Measurements from ENCODE around the gene GTPBP3.
"Not testable (repeated sequence)": the region's sequence is repeated elsewhere in the genome, so short reads cannot be mapped to it uniquely, and the experiment has no call there.

Gene GTPBP3

GRCh38 chr19:17336872-17337674, at the start of gene GTPBP3:
Gene GTPBP3, plus strand, starts transcription at chr19:17337553. Its CDS starts 59 bp downstream, at chr19:17337612.
- peak; percentile 91 to 96 for DNase-seq (ENCODE audit: low read depth in 2 of 2)

- DNase-seq (ENCODE audit: low read depth in 2 of 2), result no peak
Observed at GRCh38 chr19:17289489-17289888, 47.9 kb upstream of the GTPBP3 start.

DNA sequence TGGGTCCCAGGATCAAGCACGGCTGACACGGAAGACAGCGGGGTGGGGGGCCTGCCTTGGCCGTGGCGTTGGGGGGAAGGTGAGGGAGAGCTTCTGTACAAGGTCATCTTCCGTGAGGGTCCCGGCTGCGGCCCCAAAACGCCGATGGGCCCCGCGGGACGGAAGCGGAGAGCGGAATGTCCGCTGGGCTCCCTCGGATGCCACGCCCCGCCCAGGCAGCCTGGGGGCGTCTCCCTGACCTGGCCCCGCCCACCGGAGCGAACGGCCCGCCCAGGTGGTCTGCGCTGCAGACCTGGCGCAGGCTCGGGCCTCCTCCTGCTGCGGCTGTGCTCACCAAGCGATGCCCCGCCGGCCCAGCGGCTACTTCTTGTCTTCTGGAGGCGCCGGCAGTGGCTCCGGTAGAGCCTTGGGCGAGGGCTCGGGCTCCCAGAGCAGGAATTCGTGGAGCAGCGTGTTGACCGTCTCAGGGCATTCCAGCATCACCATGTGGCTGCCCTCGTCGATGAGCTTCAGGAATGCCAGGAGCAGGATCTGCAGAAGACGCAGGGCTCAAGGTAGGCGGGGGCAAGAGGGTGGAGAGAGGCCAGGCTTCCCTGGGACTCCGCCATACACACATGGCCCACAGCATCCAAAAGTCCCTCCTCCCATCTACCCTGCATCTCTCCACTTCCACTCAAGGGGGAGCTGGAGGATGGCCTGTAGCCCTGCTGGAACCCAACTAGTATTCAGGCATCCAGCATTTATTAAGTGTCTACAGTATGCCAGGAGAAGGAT, 44.9 kb upstream of the GTPBP3 start:
- DNase-seq (ENCODE audit: low read depth in 2 of 2), result peak; percentile 49 to 54

GRCh38 chr19:17293605-17294004, 43.7 kb upstream of the GTPBP3 start:
- no peak for DNase-seq (ENCODE audit: low read depth in 2 of 2)

GRCh38 chr19:17294051-17294891, 43.1 kb upstream of the GTPBP3 start:
- DNase-seq (ENCODE audit: low read depth in 2 of 2), result no peak

DNA sequence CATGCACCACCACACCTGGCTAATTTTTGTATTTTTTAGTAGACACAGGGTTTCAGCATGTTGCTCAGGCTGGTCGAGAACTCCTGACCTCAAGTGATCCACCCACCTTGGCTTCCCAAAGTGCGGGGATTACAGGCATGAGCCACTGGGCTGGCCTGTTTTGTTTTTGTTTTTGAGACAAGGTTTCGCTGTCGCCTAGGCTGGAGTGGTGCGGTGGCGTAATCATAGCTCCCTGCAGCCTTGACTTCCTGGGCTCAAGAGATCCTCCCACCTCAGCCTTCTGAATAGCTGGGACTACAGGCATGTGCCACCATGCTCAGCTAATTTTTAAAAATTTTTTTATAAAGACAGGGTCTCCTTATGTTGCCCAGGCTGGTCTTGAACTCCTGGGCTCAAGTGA, 41.8 kb upstream of the GTPBP3 start:
- DNase-seq (ENCODE audit: low read depth in 2 of 2), result not testable (repeated sequence)

- DNase-seq (ENCODE audit: low read depth in 2 of 2), result no peak
Observed at GRCh38 chr19:17296273-17296672, 41.1 kb upstream of the GTPBP3 start.

DNA sequence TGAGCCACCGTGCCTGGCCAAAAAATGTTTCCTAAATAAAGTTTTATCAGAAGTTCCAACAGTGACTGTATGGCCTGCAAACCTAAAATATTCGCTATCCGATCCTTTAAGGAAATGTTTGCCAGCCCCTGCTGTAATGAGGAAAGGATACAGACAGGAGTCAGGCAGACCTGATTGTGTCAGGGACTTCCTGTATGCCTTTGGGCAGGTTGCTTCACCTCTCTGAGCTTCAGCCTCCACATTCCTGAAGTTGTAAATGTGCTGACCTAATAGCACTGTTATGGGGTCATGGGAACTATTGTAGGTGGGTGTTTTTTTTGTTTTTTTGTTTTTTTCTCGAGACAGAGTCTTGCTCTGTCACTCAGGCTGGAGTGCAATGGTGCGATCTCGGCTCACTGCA, 40.4 kb upstream of the GTPBP3 start:
- DNase-seq (ENCODE audit: low read depth in 2 of 2), result no peak

DNA sequence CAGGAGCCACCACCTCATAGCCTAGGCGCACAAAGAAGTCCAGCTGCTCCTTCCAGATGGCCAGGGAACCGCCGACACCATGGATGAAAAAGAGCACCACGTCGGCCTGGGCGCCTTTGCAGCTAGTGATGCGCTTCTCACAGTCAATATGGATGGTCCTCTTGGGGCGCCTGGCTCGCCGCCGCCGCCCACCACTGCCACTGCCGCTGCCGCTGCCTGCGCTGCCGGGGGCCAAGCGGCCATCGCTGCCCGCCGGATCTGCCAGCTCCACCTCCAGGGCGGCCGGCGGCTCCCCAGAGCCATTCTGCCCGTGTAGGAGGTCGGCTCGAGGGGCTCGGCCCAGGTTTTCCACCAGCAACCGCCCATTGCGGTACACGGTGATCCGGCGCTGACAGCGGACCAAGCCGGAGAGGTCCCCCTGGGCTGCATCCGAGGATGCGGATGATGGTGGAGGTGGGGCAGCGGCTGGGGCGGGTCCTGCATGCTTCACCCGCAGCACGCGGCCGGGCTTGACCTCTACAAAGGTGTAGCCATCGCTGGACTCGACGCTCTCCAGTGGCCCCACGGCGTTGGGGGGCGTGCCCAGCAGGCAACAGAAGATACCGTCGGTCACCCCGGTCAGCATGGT, 36.2 kb upstream of the GTPBP3 start:
- no peak for DNase-seq (ENCODE audit: low read depth in 2 of 2)

DNA sequence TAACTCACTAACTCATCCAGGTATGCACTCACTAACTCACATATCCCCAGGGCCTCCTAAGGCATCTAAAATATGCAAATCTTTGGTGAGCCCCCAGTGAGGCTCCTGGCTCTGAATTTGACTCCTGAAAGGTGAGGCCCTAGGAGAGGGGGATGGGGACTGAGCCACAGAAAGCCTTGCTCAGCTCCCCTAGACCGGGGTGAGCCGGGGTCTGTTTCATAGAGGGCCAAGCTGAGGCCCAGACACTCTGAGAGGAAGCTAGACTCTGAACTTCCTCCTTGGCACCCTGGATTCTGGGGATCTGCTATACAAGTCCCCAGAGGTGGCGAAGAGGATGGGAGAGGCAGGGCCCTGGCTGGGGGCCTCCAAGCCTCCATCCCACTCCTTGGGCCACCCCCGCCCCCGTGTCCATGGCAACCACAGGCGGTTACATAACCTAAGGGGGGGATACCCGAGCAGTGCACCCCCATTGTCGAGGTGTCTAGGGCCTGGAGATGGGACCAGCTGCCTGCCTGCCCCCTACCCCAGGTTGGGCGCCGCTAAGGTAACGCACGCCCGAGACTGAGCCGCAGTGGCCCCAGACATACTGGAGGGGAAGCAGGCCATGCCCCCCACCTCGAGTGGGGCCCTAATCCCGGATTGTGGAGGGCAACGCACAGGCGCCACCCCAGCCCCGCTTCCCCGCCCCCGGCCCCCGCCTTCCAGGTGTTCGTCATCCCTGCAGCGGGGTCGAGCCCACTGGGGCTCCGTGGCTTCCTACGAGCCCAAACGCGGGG, 34.8 kb upstream of the GTPBP3 start:
- no peak for DNase-seq (ENCODE audit: low read depth in 2 of 2)

DNA sequence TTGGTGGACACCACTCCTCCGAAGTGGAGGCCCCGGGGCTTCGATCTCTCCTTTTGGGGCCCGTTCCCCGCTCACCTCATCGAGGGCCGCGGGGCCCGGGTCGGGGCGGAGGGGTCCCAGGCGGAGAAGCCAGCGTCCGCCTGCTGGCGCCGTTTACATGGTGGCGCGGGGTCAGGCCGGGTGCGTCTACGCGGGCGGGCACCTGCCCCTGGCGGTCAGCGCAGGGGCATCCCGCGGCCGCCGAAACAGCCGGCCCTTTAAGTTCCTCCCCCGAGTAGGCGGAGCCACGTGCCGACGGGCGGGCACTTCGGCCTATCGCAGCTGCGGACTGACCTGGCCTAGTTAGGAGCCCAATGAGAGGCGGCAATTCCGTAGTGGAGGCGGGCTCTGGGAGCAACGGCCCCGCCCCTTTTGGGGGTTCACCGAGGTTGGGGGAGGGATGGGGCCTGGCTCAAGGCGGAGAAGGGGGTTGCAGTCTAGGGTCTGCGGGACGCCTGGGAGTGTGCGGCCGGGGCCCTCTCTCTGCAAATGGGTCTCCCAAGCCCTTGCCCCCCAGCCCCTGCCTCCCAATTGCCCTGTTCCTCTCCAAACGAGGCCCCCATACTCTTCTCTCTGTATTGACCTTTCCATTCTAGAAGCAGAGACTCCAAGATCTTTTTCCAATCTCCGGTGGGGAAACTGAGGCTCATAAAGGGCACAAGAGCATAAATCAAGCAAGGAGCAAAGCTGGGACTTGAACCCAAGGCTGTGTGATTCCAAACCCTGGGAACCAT, 34.0 kb upstream of the GTPBP3 start, which contains the start of gene ABHD8:
TSS of gene ABHD8 (minus strand) at position 259 of the 773 bp plus-strand sequence. CDS start 1,809 bp downstream, outside the sequence.
- DNase-seq (ENCODE audit: low read depth in 2 of 2), result peak; percentile 80 to 87

GRCh38 chr19:17303940-17304267, 33.4 kb upstream of the GTPBP3 start:
- DNase-seq (ENCODE audit: low read depth in 2 of 2), result no peak

- DNase-seq (ENCODE audit: low read depth in 2 of 2), result no peak
Observed at GRCh38 chr19:17304386-17305215, 32.8 kb upstream of the GTPBP3 start.

- DNase-seq (ENCODE audit: low read depth in 2 of 2), result no peak
Observed at GRCh38 chr19:17305216-17305516, 32.2 kb upstream of the GTPBP3 start.

DNA sequence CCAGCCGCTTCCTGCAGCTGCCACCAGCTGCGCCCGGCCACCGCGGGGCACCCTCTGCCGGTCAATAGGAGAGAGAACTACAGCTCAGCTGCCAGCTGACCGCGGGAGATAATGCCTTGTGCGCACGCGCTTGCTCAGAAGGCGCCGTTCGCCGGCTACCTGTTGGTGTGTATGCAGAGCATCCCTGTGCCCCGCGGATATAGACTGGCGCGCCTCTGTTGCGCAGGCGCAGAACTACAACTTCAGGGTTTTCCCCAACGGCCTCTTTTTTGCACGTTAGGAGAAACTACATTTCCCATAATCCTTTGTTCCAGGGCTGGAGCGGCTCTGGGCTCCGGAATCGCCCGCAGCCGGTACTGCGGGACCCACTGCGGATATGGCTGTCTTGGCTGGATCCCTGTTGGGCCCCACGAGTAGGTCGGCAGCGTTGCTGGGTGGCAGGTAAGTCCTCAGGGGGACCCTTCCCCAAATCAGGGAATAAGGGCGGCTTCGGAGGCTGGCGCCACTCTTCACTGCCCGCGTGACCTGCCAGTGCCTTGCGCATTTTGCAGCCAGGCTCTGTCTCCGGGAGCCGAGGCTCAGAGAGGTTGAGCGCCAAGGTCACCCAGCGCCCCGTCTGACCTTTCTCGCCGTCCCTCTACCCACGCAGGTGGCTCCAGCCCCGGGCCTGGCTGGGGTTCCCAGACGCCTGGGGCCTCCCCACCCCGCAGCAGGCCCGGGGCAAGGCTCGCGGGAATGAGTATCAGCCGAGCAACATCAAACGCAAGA, 31.7 kb upstream of the GTPBP3 start, which contains the start of gene MRPL34:
TSS of gene MRPL34 (plus strand) at position 356 of the 768 bp plus-strand sequence. CDS start at position 377, 21 bp downstream.
- peak; percentile 87 to 90 for DNase-seq (ENCODE audit: low read depth in 2 of 2)

DNA sequence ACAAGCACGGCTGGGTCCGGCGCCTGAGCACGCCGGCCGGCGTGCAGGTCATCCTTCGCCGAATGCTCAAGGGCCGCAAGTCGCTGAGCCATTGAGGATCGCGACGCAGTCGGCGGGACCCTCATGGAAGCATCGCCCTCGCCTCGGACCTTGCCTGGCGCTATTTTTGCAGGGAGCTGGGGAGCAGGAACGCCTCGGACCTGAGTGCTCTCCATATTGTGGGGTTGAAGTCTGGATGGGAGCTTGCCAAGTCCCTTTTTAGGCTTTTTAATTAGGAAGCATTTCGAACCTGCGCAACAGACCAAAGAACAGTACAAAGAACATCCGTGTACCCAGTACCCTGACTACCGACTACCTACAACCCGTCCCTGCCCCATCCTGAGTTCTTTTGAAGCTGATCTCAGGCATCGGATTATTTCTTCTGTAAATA, 31.1 kb upstream of the GTPBP3 start:
- DNase-seq (ENCODE audit: low read depth in 2 of 2), result no peak

DNA sequence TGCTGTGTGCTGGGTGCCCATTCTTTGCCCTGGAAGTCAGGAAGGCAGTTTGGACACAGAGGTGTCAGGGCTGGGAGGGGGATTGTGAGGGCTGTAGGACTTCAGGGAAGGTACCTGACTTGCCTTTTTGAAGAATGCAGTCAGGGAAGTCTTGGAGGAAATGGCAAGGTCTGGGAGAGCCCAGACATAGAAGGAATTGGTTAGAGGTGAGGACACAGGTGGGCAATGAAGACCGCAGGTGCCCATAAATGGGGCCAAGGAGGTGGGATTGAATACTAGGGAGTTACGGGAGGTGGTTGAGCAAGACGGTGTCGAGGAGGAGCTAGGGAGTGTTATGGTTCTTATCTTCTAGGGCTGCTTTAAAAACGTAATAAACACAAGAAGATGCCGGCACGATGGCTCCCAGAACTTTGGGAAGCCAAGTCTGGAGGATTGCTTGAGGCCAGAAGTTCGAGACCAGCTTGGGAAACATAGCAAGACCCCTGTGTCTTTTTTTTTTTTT, 29.4 kb upstream of the GTPBP3 start:
- DNase-seq (ENCODE audit: low read depth in 2 of 2), result no peak
